Measurements from ENCODE around the gene BACH2.

DNA sequence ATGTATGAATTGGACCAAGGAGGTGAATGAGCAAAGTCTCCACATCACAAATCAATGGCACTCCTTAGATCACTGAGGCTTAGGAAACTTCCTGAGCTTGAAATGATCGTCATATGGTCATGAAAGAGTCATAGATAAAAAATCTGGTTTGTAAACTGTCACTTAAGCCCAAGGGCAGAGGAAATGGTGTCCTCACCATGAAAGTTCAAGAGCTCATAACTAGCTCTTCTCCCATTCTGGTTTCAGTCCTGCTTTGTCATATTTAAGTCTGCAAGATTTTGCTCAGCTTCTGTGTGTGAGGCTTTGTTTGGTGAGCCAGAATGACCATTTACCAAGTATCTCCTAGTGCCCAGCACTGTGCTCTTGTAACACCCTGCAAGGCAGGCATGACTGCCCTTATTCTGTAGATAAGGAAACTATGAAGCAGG, 341.9 kb downstream of the BACH2 start:
- TF ChIP-seq, protein P1, sequence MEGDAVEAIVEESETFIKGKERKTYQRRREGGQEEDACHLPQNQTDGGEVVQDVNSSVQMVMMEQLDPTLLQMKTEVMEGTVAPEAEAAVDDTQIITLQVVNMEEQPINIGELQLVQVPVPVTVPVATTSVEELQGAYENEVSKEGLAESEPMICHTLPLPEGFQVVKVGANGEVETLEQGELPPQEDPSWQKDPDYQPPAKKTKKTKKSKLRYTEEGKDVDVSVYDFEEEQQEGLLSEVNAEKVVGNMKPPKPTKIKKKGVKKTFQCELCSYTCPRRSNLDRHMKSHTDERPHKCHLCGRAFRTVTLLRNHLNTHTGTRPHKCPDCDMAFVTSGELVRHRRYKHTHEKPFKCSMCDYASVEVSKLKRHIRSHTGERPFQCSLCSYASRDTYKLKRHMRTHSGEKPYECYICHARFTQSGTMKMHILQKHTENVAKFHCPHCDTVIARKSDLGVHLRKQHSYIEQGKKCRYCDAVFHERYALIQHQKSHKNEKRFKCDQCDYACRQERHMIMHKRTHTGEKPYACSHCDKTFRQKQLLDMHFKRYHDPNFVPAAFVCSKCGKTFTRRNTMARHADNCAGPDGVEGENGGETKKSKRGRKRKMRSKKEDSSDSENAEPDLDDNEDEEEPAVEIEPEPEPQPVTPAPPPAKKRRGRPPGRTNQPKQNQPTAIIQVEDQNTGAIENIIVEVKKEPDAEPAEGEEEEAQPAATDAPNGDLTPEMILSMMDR (IDR thresholded peaks at IDR 0.05) = no peak
- TF ChIP-seq POLR2A (IDR thresholded peaks at IDR 0.05) (no peak), EP300 (IDR thresholded peaks at IDR 0.05) (no peak)
